ENCODE data around the gene NCMAP.
"Not testable (repeated sequence)": the region's sequence is repeated elsewhere in the genome, so short reads cannot be mapped to it uniquely, and the experiment has no call there.

NCMAP gene

GRCh38 chr1:24555591-24556413, at the start of gene NCMAP:
Gene NCMAP, plus strand, starts transcription at chr1:24556087. Its CDS starts 39,344 bp downstream, at chr1:24595431.
- peak; percentile 67 for DNase-seq

- no peak for DNase-seq
These were observed 49.1 kb upstream of the NCMAP start for GRCh38 chr1:24506691-24507381.

- no peak for DNase-seq
These were observed 48.5 kb upstream of the NCMAP start for GRCh38 chr1:24507405-24507804.

- no peak for DNase-seq
These were observed 47.0 kb upstream of the NCMAP start for GRCh38 chr1:24508911-24509310.

- no peak for DNase-seq
These were observed 42.2 kb upstream of the NCMAP start for GRCh38 chr1:24513706-24514105.

GRCh38 chr1:24514946-24515345, 40.9 kb upstream of the NCMAP start:
- DNase-seq = no peak

- DNase-seq = not testable (repeated sequence)
These were observed 40.1 kb upstream of the NCMAP start for GRCh38 chr1:24515671-24516209.

GRCh38 chr1:24516506-24516905, 39.4 kb upstream of the NCMAP start:
- no peak for DNase-seq

- DNase-seq = no peak
These were observed 38.0 kb upstream of the NCMAP start for GRCh38 chr1:24517898-24518297.

GRCh38 chr1:24520282-24520681, 35.6 kb upstream of the NCMAP start:
- not testable (repeated sequence) for DNase-seq

- DNase-seq = peak; percentile 49
These were observed 30.3 kb upstream of the NCMAP start for GRCh38 chr1:24525606-24526005.

GRCh38 chr1:24526045-24526444, 29.8 kb upstream of the NCMAP start:
- DNase-seq = no peak

GRCh38 chr1:24526940-24527542, 28.8 kb upstream of the NCMAP start:
- peak; percentile 53 for DNase-seq

GRCh38 chr1:24528744-24529143, 27.1 kb upstream of the NCMAP start:
- DNase-seq = no peak

- DNase-seq = not testable (repeated sequence)
These were observed 26.6 kb upstream of the NCMAP start for GRCh38 chr1:24529292-24529691.

GRCh38 chr1:24535021-24535424, 20.9 kb upstream of the NCMAP start:
- DNase-seq = no peak

GRCh38 chr1:24535778-24536177, 20.1 kb upstream of the NCMAP start:
- DNase-seq = no peak

- DNase-seq = no peak
These were observed 19.5 kb upstream of the NCMAP start for GRCh38 chr1:24536391-24536840.

- DNase-seq = no peak
These were observed 15.6 kb upstream of the NCMAP start for GRCh38 chr1:24540051-24540905.

GRCh38 chr1:24540906-24541710, 14.8 kb upstream of the NCMAP start:
- DNase-seq = no peak

GRCh38 chr1:24541711-24542346, 14.1 kb upstream of the NCMAP start:
- DNase-seq = peak; percentile 56
